SK-N-SH (cell line): ENCODE results near the gene CEP131.

Experiments used
- EP300 ChIP-seq, 2 experiments: IDR thresholded peaks; 2 replicates each; pipeline versions ENCODE4 v1.4.0 to v1.6.1; 2012; ENCODE audit warnings: borderline replicate concordance in 1 of 2, low read depth in 1 of 2, low read length in 1 of 2
- MXI1 ChIP-seq: IDR thresholded peaks from 2 replicates; pipeline ENCODE4 v1.6.1; 2012; ENCODE audit warnings: mild to moderate bottlenecking, low read depth, low read length, improper control_type of control experiment
- NRF1 ChIP-seq: IDR thresholded peaks from 2 replicates; pipeline ENCODE4 v1.6.1; 2012; ENCODE audit warnings: low read depth, mild to moderate bottlenecking, low read length
- POLR2AphosphoS5 ChIP-seq: IDR thresholded peaks from 2 replicates; pipeline ENCODE4 v1.6.1; 2012; ENCODE audit warnings: low read depth, low read length
- RCOR1 ChIP-seq: fragments of 150-350 bp; IDR thresholded peaks from 2 replicates; pipeline ENCODE4 v1.6.1; 2017; ENCODE audit warnings: antibody characterized with exemption, low read length
- RXRA ChIP-seq: IDR thresholded peaks from 2 replicates; pipeline ENCODE4 v1.4.0; 2012; ENCODE audit warnings: low read depth, mild to moderate bottlenecking, borderline replicate concordance
- SIN3A ChIP-seq: IDR thresholded peaks from 2 replicates; pipeline ENCODE4 v1.6.1; 2012; ENCODE audit warnings: low read depth, mild to moderate bottlenecking, low read length, moderate library complexity, borderline replicate concordance
- TAF1 ChIP-seq: IDR thresholded peaks from 2 replicates; pipeline ENCODE4 v1.6.1; 2012; ENCODE audit warnings: low read depth, mild to moderate bottlenecking, low read length, moderate library complexity, borderline replicate concordance
- TF ChIP-seq, protein P1 (sequence below): fragments of 150-350 bp; IDR thresholded peaks from 2 replicates; pipeline ENCODE4 v1.6.1; 2017; ENCODE audit warnings: antibody characterized with exemption, low read length, low read depth, borderline replicate concordance
- TF ChIP-seq, protein P2 (sequence below): IDR thresholded peaks from 2 replicates; pipeline ENCODE4 v1.4.0; 2012; ENCODE audit warnings: low read depth, borderline replicate concordance
- TF ChIP-seq, protein P3 (sequence below): IDR thresholded peaks from 2 replicates; pipeline ENCODE4 v1.4.0; 2012; ENCODE audit warnings: low read depth
- TF ChIP-seq, protein P4 (sequence below): fragments of 200-600 bp; sonication (generic); IDR thresholded peaks from 2 replicates; pipeline ENCODE4 v1.6.1; 2017; ENCODE audit warnings: antibody characterized with exemption, mild to moderate bottlenecking, moderate library complexity

DNA sequence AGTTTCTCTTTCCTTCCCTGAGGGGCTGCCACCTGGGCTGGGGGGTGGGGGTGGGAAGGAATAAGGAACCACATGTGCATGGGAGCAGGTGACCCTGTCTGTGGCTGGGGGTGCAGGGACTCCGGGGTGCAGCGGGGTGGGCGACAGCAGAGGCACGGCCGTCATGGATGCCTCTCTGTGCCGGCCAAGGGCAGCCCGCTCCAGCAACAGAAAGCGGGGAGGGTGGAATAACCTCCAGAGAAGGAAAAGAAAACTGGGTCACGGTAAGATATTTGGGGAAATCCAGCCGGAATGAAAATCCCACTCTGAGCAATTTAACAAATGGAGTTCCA lies 20.5 kb upstream of the CEP131 start:
- TF ChIP-seq, protein P1, sequence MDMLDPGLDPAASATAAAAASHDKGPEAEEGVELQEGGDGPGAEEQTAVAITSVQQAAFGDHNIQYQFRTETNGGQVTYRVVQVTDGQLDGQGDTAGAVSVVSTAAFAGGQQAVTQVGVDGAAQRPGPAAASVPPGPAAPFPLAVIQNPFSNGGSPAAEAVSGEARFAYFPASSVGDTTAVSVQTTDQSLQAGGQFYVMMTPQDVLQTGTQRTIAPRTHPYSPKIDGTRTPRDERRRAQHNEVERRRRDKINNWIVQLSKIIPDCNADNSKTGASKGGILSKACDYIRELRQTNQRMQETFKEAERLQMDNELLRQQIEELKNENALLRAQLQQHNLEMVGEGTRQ = no peak
- no peak for TF ChIP-seq NRF1
- TF ChIP-seq TAF1 = no peak
- TF ChIP-seq POLR2AphosphoS5 = peak; percentile 13; the same call in 1 of the 2 replicates
- no peak for TF ChIP-seq SIN3A
- TF ChIP-seq, protein P2, sequence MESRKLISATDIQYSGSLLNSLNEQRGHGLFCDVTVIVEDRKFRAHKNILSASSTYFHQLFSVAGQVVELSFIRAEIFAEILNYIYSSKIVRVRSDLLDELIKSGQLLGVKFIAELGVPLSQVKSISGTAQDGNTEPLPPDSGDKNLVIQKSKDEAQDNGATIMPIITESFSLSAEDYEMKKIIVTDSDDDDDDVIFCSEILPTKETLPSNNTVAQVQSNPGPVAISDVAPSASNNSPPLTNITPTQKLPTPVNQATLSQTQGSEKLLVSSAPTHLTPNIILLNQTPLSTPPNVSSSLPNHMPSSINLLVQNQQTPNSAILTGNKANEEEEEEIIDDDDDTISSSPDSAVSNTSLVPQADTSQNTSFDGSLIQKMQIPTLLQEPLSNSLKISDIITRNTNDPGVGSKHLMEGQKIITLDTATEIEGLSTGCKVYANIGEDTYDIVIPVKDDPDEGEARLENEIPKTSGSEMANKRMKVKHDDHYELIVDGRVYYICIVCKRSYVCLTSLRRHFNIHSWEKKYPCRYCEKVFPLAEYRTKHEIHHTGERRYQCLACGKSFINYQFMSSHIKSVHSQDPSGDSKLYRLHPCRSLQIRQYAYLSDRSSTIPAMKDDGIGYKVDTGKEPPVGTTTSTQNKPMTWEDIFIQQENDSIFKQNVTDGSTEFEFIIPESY = no peak
- TF ChIP-seq, protein P3, sequence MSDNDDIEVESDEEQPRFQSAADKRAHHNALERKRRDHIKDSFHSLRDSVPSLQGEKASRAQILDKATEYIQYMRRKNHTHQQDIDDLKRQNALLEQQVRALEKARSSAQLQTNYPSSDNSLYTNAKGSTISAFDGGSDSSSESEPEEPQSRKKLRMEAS = no peak
- no peak for TF ChIP-seq RCOR1
- TF ChIP-seq RXRA = no peak
- no peak for TF ChIP-seq EP300 (IDR thresholded peaks at IDR 0.05; ENCODE audit: borderline replicate concordance in 1 of 2, low read depth in 1 of 2, low read length in 1 of 2)
- TF ChIP-seq, protein P4, sequence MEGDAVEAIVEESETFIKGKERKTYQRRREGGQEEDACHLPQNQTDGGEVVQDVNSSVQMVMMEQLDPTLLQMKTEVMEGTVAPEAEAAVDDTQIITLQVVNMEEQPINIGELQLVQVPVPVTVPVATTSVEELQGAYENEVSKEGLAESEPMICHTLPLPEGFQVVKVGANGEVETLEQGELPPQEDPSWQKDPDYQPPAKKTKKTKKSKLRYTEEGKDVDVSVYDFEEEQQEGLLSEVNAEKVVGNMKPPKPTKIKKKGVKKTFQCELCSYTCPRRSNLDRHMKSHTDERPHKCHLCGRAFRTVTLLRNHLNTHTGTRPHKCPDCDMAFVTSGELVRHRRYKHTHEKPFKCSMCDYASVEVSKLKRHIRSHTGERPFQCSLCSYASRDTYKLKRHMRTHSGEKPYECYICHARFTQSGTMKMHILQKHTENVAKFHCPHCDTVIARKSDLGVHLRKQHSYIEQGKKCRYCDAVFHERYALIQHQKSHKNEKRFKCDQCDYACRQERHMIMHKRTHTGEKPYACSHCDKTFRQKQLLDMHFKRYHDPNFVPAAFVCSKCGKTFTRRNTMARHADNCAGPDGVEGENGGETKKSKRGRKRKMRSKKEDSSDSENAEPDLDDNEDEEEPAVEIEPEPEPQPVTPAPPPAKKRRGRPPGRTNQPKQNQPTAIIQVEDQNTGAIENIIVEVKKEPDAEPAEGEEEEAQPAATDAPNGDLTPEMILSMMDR = no peak
- TF ChIP-seq MXI1 = no peak
